NCI-H2029 (cell line): ENCODE measurements around the gene HIBADH.
"Not testable (repeated sequence)": the region's sequence is repeated elsewhere in the genome, so short reads cannot be mapped to it uniquely, and the experiment has no call there.

Experiments used
- DNase-seq: peaks from one replicate; lab custom pipeline; 2025; lab: John Stamatoyannopoulos, UW

HIBADH gene

GRCh38 chr7:27678617-27679260 is 16.1 kb upstream of the HIBADH start:
- DNase-seq: no peak

DNA sequence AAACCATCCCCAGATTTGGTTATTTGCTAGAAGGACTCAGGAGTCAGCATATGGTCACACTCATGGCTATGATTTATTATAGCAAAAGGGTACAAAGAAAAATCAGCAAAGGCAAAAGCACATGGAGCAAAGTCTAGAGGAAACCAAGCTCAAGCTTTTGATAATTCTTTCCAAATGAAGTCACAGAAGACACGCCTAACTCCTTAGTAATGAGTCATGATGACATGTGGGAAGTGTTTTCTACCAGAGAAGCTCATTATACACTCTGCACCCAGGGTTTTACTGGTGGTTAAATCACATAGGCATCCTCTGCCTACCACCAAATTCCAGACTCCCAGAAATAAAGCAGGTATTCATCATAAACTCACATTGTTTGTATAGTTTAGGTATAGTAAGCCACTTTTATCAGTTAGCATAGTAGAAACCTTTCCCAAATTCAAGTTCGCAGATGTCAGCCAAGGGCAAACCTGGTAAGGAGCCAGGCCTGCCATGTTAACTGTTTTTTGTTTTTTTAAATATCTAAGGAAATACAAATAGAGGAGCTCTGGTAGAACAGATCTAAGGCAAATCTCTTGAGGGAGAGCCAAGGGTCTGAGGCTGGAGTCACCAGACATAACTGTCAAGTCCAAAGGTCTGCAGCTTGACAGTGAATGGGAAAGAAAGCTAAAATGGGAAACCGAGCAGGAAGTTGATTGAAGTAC is 15.4 kb upstream of the HIBADH start:
- no peak for DNase-seq

DNA sequence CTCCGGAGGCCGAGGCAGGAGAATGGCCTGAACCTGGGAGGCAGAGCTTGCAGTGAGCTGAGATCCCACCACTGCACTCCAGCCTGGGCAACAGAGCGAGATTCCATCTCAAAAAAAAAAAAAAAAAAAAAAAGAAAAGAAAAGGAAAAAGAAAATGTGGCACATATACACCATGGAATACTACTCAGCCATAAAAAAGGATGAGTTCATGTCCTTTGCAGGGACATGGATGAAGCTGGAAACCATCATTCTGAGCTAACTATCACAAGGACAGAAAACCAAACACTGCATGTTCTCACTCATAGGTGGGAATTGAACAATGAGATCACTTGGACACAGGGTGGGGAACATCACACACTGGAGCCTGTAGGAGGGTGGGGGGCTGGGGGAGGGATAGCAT is 11.4 kb upstream of the HIBADH start:
- not testable (repeated sequence) for DNase-seq

DNA sequence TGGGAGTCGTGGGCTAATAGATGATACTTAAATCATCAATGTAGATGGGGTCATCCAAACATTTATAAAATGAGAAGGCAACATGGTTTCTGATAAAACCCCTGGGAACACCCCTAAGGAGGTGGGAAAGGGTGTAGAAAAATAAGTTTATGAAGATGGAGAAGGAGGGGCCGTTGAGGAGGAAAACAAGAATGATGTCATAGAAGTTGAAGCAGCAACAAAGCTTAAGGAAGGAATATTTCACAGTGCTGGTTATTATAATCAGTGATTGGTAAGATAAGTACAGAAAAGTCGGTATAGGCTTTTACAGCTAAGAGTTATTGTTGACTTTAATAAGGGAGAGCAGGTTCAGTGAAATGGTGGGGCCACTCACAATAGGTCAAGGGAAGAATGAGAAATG is 9.0 kb upstream of the HIBADH start:
- no peak for DNase-seq

DNA sequence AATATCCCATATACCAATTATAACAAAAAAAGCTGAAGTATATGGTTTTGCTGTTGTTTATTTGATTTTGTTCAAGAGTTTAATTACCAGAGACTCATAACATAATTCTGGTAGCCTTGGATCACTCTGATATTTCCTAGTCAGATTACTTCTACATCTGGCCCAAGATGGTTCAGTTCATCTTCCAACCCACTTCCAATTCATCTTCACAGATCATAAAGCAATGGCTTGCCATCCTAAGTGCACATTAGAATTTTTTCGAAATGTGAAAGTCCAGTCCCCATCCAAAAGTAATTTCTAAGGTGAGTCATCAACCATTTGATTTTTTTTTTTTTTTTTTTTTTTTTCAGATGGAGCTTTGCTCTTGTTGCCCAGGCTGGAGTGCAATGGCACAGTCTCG is 8.0 kb upstream of the HIBADH start:
- no peak for DNase-seq

DNA sequence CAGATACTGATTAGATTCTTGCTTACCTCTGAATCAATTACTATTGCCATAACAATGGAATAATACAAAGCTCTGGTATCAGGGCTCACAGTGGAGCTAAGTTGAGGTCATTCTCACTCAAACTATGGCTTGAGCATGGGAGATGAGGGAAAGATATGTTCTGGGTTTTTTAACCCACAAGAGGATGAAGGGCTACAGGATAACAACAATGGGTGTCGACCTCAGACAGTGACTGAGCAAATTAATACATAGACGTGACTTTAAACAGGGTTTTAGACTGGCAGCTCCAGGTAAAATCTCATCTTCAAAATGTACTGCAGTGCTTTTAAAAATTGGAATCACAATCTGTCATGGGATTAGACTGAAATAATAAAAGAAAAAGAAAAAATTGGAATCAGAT is 7.5 kb upstream of the HIBADH start:
- DNase-seq: no peak

DNA sequence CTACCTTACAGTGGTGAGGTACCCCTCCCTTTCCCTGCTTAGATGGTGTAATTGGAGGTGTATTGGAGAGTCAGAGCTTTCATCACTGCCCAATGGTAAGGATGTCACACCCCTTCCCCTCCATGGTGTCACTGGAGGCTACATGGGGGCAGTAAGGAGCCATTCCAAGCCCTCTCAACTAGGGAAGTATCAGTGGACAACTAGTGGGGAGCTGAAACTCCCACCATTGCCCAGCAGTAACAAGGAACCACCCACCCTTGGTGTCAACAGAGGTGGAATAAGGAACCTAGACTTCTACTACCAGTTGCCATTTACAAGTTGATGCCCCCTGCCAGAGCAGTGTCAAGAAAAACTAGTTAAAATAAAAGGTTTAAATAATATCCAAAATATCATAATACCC is 2.8 kb upstream of the HIBADH start:
- DNase-seq: no peak

GRCh38 chr7:27663989-27664331 is 1.3 kb upstream of the HIBADH start:
- no peak for DNase-seq

DNA sequence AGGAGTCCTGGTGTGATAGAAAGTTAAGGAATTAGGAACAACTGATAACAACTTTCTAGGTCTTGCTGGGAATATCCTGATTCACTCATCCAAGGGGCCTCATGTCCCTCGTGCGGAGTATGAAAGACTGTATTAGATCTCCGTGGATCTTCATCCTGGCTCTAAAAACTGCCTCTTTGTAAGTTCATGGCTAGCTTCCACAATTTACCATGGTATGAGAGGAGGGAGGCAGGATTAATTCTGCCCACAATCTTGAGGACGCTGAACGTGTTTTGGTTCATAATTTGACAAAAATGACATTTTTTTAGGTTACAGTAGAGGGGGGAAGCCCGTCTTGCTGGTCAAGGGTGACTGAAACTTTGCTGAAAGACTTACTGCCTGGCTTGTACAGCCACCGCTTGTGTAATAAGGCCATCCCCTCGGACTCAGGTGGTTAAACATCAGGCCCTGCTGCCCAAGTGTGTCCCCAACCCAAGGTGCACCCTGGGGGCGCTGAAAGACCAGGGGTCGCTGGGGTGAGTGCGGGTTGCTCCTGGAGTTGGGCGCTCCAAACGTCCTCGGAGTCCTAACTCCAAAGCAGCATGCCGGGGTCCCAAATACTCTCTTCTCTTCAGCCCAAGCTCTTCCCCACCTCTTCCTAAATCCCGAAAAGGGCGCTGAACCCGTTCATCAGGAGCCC is 733 bp downstream of the HIBADH start:
- no peak for DNase-seq

DNA sequence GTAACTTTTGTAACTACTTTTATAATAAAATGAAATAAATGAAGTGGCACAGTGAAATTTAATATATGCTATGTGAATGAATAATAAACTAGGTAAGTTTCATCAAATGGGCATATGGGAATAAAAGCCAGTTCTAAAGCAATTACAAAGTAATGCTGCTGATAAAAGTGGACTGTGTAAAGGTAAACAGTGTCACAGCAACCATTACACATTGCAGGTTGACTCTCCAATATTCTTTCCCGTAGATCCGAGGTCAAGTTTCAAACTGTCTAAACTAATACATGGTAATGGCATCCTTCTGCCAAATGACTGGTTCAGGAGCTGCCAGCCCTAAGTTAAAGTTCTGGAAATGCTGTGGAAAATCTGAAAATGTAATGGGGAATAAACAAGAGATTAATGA is 6.0 kb downstream of the HIBADH start:
- no peak for DNase-seq

DNA sequence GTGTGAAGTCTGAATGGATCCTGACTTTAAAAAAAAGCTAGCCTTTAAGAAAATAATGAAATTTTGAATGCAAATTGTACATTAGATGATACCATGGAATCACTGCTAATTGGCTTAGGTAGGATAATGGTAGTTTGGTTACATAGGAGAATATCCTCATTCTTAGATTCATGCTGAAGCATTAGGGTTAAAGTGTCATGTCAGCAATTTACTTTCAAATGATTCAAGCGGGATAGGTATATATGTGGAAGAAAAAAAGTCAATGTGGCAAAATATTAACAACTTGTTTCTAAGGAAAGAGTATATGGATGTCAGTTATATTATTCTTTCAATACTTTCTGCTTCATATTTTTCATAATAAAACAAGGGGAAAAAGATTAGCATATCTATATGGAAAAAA is 7.5 kb downstream of the HIBADH start:
- no peak for DNase-seq

DNA sequence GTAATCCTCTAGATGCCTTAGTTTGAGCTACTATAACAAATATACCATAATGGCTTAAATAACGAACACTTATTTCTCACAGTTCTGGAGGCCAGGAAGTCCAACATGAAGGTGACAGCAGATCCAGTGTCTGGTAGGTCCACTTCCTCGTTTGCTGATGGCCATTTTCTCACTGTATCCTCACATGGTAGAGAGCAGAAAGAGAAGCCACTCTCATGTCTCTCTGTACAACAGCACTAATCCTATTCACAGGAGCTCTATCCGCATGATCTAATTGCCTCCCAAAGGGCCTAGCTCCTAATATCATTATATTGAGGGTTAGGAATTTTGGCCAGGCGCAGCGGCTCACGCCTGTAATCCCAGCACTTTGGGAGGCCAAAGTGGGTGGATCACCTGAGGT is 10.2 kb downstream of the HIBADH start:
- DNase-seq: no peak

- DNase-seq: no peak
Measured at GRCh38 chr7:27651702-27652101, 11.0 kb downstream of the HIBADH start.

GRCh38 chr7:27650283-27650682 is 12.4 kb downstream of the HIBADH start:
- no peak for DNase-seq

DNA sequence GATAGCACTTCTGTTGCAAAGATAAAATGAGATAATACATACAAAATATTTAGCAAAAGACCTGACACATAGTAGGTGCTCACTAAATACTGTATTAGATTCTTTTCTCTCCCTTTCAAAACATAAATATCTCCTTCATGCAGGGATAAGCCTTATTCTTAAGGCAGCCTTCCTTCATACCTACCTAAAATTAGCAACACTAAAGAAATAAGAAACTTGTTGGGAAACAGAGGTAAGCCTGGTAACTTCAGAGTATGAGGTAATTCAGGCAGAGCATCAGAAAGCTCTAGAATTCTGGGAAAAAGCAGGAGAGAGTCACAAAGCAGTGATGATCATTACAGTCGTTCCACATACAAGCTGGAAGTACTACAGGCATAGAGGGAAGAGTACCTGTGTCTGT is 15.2 kb downstream of the HIBADH start:
- DNase-seq: no peak

GRCh38 chr7:27647046-27647445 is 15.6 kb downstream of the HIBADH start:
- no peak for DNase-seq

GRCh38 chr7:27642271-27642670 is 20.4 kb downstream of the HIBADH start:
- DNase-seq: no peak

DNA sequence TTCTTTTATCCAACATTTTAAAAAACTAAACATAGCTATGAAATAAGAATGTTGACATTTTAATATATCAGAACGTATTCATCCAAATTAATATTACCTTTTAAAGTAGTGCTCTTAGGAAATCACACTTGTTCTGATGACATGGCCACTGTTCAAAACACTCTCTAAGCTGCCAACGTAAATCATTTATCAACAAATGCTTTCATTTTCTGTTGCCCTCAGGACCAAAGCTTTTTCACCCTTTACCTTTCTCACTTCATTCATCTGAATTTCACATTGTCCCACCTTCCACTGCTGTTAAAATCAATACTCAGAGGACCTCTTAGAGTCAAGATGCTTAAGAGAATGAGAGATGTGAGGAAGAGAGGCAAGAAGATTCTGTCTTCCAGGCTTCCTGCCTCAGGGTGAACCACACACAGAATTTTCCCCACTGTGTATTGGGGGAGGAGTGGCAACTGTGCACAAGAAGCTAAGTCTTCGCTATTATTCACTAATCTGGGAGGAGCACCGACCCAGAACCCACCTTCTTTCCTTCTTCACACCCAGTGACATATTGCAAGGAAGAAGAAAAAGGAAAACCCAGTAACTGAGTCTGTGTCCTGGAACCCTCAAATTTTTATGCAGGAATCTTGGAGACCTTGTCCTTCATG is 21.0 kb downstream of the HIBADH start:
- no peak for DNase-seq

- DNase-seq: no peak
Measured at GRCh38 chr7:27640884-27641574, 21.7 kb downstream of the HIBADH start.

- DNase-seq: no peak
Measured at GRCh38 chr7:27639851-27640250, 22.8 kb downstream of the HIBADH start.

- peak; percentile 19 for DNase-seq
Measured at GRCh38 chr7:27639048-27639447, 23.6 kb downstream of the HIBADH start.

- no peak for DNase-seq
Measured at GRCh38 chr7:27636326-27637006, 26.2 kb downstream of the HIBADH start.
